Measurements from ENCODE around the gene TTC7B. TPM values are rescaled to one million over a fixed set of nuclear protein-coding genes. Genes with fewer than 3 reads are reported as not detected.

TTC7B gene
- total and polyA plus RNA-seq, 2 donors (not counting 3 experiments of a cell fraction or from before 2014, with no cell fraction given), result 46.8 to 76.5 TPM

DNA sequence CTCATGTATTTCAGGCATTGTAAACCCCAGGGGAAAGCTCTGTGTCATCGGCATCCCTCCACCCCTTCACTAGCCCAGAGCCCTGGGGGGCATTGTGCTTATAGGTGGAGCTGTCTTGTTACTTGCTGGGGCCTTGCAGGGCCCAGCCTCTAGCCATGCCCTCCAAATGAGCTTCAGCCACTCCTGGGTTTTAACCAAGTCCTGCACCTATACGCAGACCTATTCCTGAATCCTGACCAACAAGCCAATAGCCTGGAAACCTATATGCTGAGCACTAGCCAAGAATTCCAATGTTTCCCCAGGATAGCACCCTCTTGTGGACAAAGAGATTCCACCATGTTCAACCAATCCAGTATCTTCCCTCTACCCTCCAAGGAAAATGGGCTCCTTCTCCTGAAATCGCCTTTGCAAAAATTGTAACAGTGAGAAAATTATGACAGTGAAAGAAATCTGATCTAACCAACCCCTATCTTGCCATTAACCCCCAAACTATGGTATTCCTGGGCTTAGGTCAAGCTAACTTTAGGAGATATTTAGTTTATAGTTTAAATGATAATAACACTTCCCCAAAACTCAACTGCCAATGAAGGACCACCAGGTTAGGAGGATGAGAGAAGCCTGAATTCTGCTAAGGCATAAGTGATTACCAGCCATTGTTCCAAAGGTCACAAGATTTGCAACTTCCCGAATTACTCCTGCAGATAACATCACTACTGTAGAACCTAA lies 55.5 kb downstream of the TTC7B start:
- Histone ChIP-seq H3K4me3 (replicated peaks in 1 of 3; ENCODE audit: insufficient read depth in 1 of 3, low read depth in 1 of 3, low read length in 3 of 3) (no peak overlapping the region), H3K79me2 (ENCODE audit: control insufficient read depth, insufficient read depth, low read length) (no peaks in the 10 kb centered on the region), H3K27me3 (ENCODE audit: control insufficient read depth in 2 of 2, insufficient read depth in 2 of 2, low read length in 2 of 2) (no peaks in the 10 kb centered on the region), H3K9me1 (replicated peaks; ENCODE audit: control insufficient read depth, extremely low read depth, insufficient read depth, low read length) (no peaks in the 10 kb centered on the region), H2AFZ (ENCODE audit: low read depth, low read length) (no peak overlapping the region), H3K36me3 (ENCODE audit: control insufficient read depth in 2 of 2, extremely low read depth in 1 of 2, insufficient read depth in 2 of 2, low read length in 2 of 2) (no peaks in the 10 kb centered on the region), H3K9me3 (replicated peaks; ENCODE audit: control insufficient read depth, insufficient read depth, low read length) (no peaks in the 10 kb centered on the region), H3K4me2 (ENCODE audit: insufficient read depth, low read length) (no peak overlapping the region), H3K27ac (ENCODE audit: insufficient read depth, low read depth, low read length) (no peak overlapping the region), H4K20me1 (replicated peaks; ENCODE audit: control insufficient read depth, extremely low read depth, insufficient read depth, low read length) (no peaks in the 10 kb centered on the region), H3K4me1 (ENCODE audit: control insufficient read depth, extremely low read depth, insufficient read depth, low read length) (peaks cover 15% of the 10 kb centered on the region), H3K9ac (replicated peaks; ENCODE audit: extremely low read depth, insufficient read depth, low read length) (no peak overlapping the region)
- TF ChIP-seq, protein P1, sequence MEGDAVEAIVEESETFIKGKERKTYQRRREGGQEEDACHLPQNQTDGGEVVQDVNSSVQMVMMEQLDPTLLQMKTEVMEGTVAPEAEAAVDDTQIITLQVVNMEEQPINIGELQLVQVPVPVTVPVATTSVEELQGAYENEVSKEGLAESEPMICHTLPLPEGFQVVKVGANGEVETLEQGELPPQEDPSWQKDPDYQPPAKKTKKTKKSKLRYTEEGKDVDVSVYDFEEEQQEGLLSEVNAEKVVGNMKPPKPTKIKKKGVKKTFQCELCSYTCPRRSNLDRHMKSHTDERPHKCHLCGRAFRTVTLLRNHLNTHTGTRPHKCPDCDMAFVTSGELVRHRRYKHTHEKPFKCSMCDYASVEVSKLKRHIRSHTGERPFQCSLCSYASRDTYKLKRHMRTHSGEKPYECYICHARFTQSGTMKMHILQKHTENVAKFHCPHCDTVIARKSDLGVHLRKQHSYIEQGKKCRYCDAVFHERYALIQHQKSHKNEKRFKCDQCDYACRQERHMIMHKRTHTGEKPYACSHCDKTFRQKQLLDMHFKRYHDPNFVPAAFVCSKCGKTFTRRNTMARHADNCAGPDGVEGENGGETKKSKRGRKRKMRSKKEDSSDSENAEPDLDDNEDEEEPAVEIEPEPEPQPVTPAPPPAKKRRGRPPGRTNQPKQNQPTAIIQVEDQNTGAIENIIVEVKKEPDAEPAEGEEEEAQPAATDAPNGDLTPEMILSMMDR (IDR thresholded peaks at IDR 0.05; ENCODE audit: extremely low read depth in 1 of 2, insufficient read depth in 1 of 2, low read depth in 1 of 2, low read length in 2 of 2), result peak; percentile 62
- TF ChIP-seq, protein P2, sequence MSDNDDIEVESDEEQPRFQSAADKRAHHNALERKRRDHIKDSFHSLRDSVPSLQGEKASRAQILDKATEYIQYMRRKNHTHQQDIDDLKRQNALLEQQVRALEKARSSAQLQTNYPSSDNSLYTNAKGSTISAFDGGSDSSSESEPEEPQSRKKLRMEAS (IDR thresholded peaks at IDR 0.05; ENCODE audit: insufficient read depth, insufficient read length), result no peak
- ChIA-PET CTCF (interaction anchor here (1.2 to 5.6 kb wide), 12 partner anchors 8 to 471 kb away, joined by 3 to 108 read pairs (median 5); partner anchors contain the start of gene TTC7B), POLR2A (no interaction called here)
- intact Hi-C loops (cut with micrococcal nuclease), result loop anchor here (1.0 kb wide), 3 partner anchors 43 to 140 kb away; no protein-coding TSS in a partner anchor
- dilution Hi-C loops (cut with MboI; ENCODE audit: extremely low pct_ligation_motif_present, low sequenced_read_pairs), result no loop called here
- FAIRE-seq (peak; percentile 76), DNase-seq (ENCODE audit: low read depth, low spot score) (peak; percentile 59)
- BruUV-seq (replicated peaks), result no TSS peak

DNA sequence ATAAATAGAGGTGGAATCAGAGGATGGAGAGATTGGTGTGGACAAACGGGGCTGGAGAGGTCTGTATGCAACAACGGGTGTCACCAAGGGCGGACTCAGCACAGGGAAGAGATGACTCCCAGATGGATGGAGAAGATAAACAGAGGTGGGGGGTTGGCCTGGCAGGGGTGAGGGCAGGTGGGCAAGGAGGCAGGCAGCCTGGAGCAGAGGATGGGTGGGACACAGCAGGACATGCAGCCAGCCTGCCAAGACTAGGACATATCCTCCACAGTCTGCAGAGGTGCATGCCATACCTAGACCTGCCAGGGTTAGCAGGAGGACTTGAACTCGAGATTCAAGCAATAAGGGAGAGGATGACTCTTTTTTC lies 56.2 kb downstream of the TTC7B start:
- no peaks in the 10 kb centered on the region for H3K9me1 ChIP-seq (replicated peaks; ENCODE audit: control insufficient read depth, extremely low read depth, insufficient read depth, low read length)
- no peak overlapping the region for H3K9ac ChIP-seq (replicated peaks; ENCODE audit: extremely low read depth, insufficient read depth, low read length)
- H3K36me3 ChIP-seq (ENCODE audit: control insufficient read depth in 2 of 2, extremely low read depth in 1 of 2, insufficient read depth in 2 of 2, low read length in 2 of 2), result no peaks in the 10 kb centered on the region
- no peak for DNase-seq (ENCODE audit: low read depth, low spot score)
- BruUV-seq (replicated peaks), result no TSS peak
- dilution Hi-C loops (cut with MboI; ENCODE audit: extremely low pct_ligation_motif_present, low sequenced_read_pairs) (no loop called here), intact Hi-C loops (cut with micrococcal nuclease) (loop anchor here (1.0 kb wide), 3 partner anchors 43 to 140 kb away; no protein-coding TSS in a partner anchor)
- H4K20me1 ChIP-seq (replicated peaks; ENCODE audit: control insufficient read depth, extremely low read depth, insufficient read depth, low read length), result no peaks in the 10 kb centered on the region
- H3K4me3 ChIP-seq (replicated peaks in 1 of 3; ENCODE audit: insufficient read depth in 1 of 3, low read depth in 1 of 3, low read length in 3 of 3), result no peak overlapping the region
- no peak overlapping the region for H3K27ac ChIP-seq (ENCODE audit: insufficient read depth, low read depth, low read length)
- H3K27me3 ChIP-seq (ENCODE audit: control insufficient read depth in 2 of 2, insufficient read depth in 2 of 2, low read length in 2 of 2), result no peaks in the 10 kb centered on the region
- peaks cover 15% of the 10 kb centered on the region for H3K4me1 ChIP-seq (ENCODE audit: control insufficient read depth, extremely low read depth, insufficient read depth, low read length)
- no peak for TF ChIP-seq JUN (IDR thresholded peaks at IDR 0.05; ENCODE audit: borderline replicate concordance, insufficient read depth, insufficient read length, low read depth)
- TF ChIP-seq MYC (IDR thresholded peaks at IDR 0.05; ENCODE audit: low read depth, low read length), result no peak
- no peak for TF ChIP-seq POLR2AphosphoS5 (IDR thresholded peaks at IDR 0.05; ENCODE audit: insufficient read depth, low read depth, low read length)
- TF ChIP-seq GATA2 (IDR thresholded peaks at IDR 0.05; ENCODE audit: insufficient read depth, insufficient read length, low read depth, low read length), result no peak
- no peak for TF ChIP-seq POLR2A (IDR thresholded peaks at IDR 0.05; ENCODE audit: low read depth, low read length)
- no peak for TF ChIP-seq FOS (IDR thresholded peaks at IDR 0.05; ENCODE audit: borderline replicate concordance, insufficient read depth, low read length)
- no peak for TF ChIP-seq EZH2 (IDR thresholded peaks at IDR 0.05; ENCODE audit: borderline replicate concordance, low read depth, low read length, severe bottlenecking)
- TF ChIP-seq, protein P1 (IDR thresholded peaks at IDR 0.05; ENCODE audit: extremely low read depth in 1 of 2, insufficient read depth in 1 of 2, low read depth in 1 of 2, low read length in 2 of 2), result no peak
- TF ChIP-seq, protein P2 (IDR thresholded peaks at IDR 0.05; ENCODE audit: insufficient read depth, insufficient read length), result no peak
- no peak for FAIRE-seq
- H3K9me3 ChIP-seq (replicated peaks; ENCODE audit: control insufficient read depth, insufficient read depth, low read length), result no peaks in the 10 kb centered on the region
- H2AFZ ChIP-seq (ENCODE audit: low read depth, low read length), result no peak overlapping the region
- ChIA-PET CTCF (interaction anchor here (0.9 to 5.6 kb wide), 14 partner anchors 9 to 787 kb away, joined by 3 to 108 read pairs (median 8); partner anchors contain the start of gene TTC7B), POLR2A (interaction anchor here (1.0 kb wide), 1 partner anchor 363 kb away, joined by 5 read pairs; the partner anchor contains the start of gene CALM1)
- H3K79me2 ChIP-seq (ENCODE audit: control insufficient read depth, insufficient read depth, low read length), result no peaks in the 10 kb centered on the region
- no peak overlapping the region for H3K4me2 ChIP-seq (ENCODE audit: insufficient read depth, low read length)

Data from endothelial cell of umbilical vein (primary cell).